CD14-positive monocyte (primary cell): ENCODE measurements around the gene SPRED2. TPM values are rescaled to one million over a fixed set of nuclear protein-coding genes. Genes with fewer than 3 reads are reported as not detected.
A peak's percentile ranks its signal among the peaks of the same experiment; 100 is the strongest.

ENCODE experiments used
- DNase-seq, 3 donors: peaks; one replicate each; pipeline ENCODE4 v3.0.0-alpha.2; 2011 to 2022
- H2AFZ ChIP-seq: 2 replicates; pipeline ENCODE4 v1.6.0; 2012; ENCODE audit warnings: mild to moderate bottlenecking, low read depth, low read length, inconsistent platforms; ENCODE audit not compliant: insufficient read depth, poor library complexity, severe bottlenecking
- H3K27ac ChIP-seq, 2 donors: 1 replicate in 1 of 2; 2 replicates in 1 of 2; pipeline ENCODE4 v1.5.1; 2012 to 2013; ENCODE audit warnings: low read length in 2 of 2, control low read depth in 1 of 2, inconsistent platforms in 1 of 2, low read depth in 1 of 2, mild to moderate bottlenecking in 1 of 2
- H3K27me3 ChIP-seq, 2 donors: one replicate each; pipeline versions ENCODE4 v1.6.0 to v1.6.1; 2011 to 2013; ENCODE audit warnings: low read length in 2 of 2; ENCODE audit not compliant: control insufficient read depth in 2 of 2, insufficient read depth in 2 of 2
- H3K36me3 ChIP-seq, 2 donors: replicated peaks in 1 of 2; 1 replicate in 1 of 2; 2 replicates in 1 of 2; pipeline versions ENCODE4 v1.5.1 to v1.6.1; 2012 to 2013; ENCODE audit warnings: low read length in 2 of 2, control low read depth in 1 of 2, inconsistent platforms in 1 of 2, mild to moderate bottlenecking in 1 of 2; ENCODE audit not compliant: insufficient read depth in 2 of 2, control insufficient read depth in 1 of 2
- H3K4me1 ChIP-seq, 2 donors: 1 replicate in 1 of 2; 2 replicates in 1 of 2; pipeline versions ENCODE4 v1.5.1 to v1.6.1; 2012 to 2013; ENCODE audit warnings: low read length in 2 of 2, control low read depth in 1 of 2, inconsistent platforms in 1 of 2, mild to moderate bottlenecking in 1 of 2, moderate library complexity in 1 of 2; ENCODE audit not compliant: insufficient read depth in 2 of 2, control insufficient read depth in 1 of 2
- H3K4me2 ChIP-seq: replicated peaks from 2 replicates; pipeline ENCODE3; 2012; ENCODE audit warnings: low read length, moderate library complexity, mild to moderate bottlenecking; ENCODE audit not compliant: poor library complexity, severe bottlenecking; ENCODE audit errors: extremely low read depth
- H3K4me3 ChIP-seq, 3 experiments: fragments of 200-600 bp in 1 of 3; sonication (generic) in 1 of 3; replicated peaks in 1 of 3; 1 replicate in 2 of 3; 2 replicates in 1 of 3; pipeline ENCODE4 v1.5.1; 2011 to 2013; ENCODE audit warnings: low read length in 3 of 3, mild to moderate bottlenecking in 3 of 3, control low read depth in 2 of 3, low read depth in 2 of 3, inconsistent platforms in 1 of 3, moderate library complexity in 1 of 3
- H3K79me2 ChIP-seq: 2 replicates; pipeline ENCODE4 v1.6.0; 2012; ENCODE audit warnings: mild to moderate bottlenecking, control low read depth, inconsistent platforms, low read length, moderate library complexity; ENCODE audit not compliant: insufficient read depth
- H3K9ac ChIP-seq: 2 replicates; pipeline ENCODE4 v1.6.0; 2017; ENCODE audit warnings: low read length, mild to moderate bottlenecking; ENCODE audit not compliant: insufficient read depth, poor library complexity, severe bottlenecking
- H3K9me3 ChIP-seq, 2 donors: replicated peaks in 1 of 2; 1 replicate in 1 of 2; 2 replicates in 1 of 2; pipeline versions ENCODE4 v1.5.1 to v1.6.1; 2012 to 2013; ENCODE audit warnings: low read length in 2 of 2, control low read depth in 1 of 2; ENCODE audit not compliant: control insufficient read depth in 1 of 2, insufficient read depth in 1 of 2
- H4K20me1 ChIP-seq: 2 replicates; pipeline ENCODE4 v1.6.0; 2012; ENCODE audit warnings: mild to moderate bottlenecking, low read length, control low read depth, moderate library complexity; ENCODE audit not compliant: insufficient read depth
- H3K27ac Mint-ChIP-seq, 7 donors: one replicate each; pipeline ENCODE4 v1.8.0; 2020; ENCODE audit warnings: mild to moderate bottlenecking in 7 of 7, mixed read lengths in 7 of 7, moderate library complexity in 6 of 7, inconsistent platforms in 2 of 7
- H3K27me3 Mint-ChIP-seq, 3 donors: one replicate each; pipeline ENCODE4 v1.8.0; 2021 to 2022; ENCODE audit warnings: low read depth in 3 of 3, mild to moderate bottlenecking in 3 of 3, mixed read lengths in 3 of 3, moderate library complexity in 3 of 3, inconsistent platforms in 1 of 3
- H3K36me3 Mint-ChIP-seq, 2 donors: one replicate each; pipeline ENCODE4 v1.8.0; 2020; ENCODE audit warnings: mixed read lengths in 2 of 2, inconsistent platforms in 1 of 2, mild to moderate bottlenecking in 1 of 2
- H3K4me1 Mint-ChIP-seq: one replicate; pipeline ENCODE4 v1.8.0; 2020; ENCODE audit warnings: mild to moderate bottlenecking, mixed read lengths
- H3K4me3 Mint-ChIP-seq, 2 donors: one replicate each; pipeline ENCODE4 v1.8.0; 2020; ENCODE audit warnings: mild to moderate bottlenecking in 2 of 2, mixed read lengths in 2 of 2, moderate library complexity in 1 of 2
- H3K9me3 Mint-ChIP-seq, 7 donors: one replicate each; pipeline ENCODE4 v1.8.0; 2020 to 2022; ENCODE audit warnings: mixed read lengths in 7 of 7, mild to moderate bottlenecking in 6 of 7, moderate library complexity in 6 of 7, inconsistent platforms in 2 of 7
- WGBS: methylation state at CpG from one replicate; pipeline ENCODE4 v1.1.5; 2013; ENCODE audit warnings: missing lambda C conversion rate; ENCODE audit not compliant: insufficient coverage; 5-methylcytosine and 5-hydroxymethylcytosine counted together
- intact Hi-C, 2 donors: fragments of 100-400 bp; cut with micrococcal nuclease; formaldehyde crosslinking; loops; one replicate each; pipeline versions ENCODE4 v1.15.0 to v1.15.1; 2023
- polyA plus RNA-seq, 3 donors: library from polyadenylated mRNA; depleted of rRNA in 1 of 3; unstranded in 2 of 3; stranded (reverse) in 1 of 3; fragments of 300-500 nt in 2 of 3; fragments of >200 nt in 1 of 3; fragmentation: Illumina TruSeq in 2 of 3; gene quantifications; 1 replicate in 2 of 3; 2 replicates in 1 of 3; pipeline ENCODE4 v1.2.3, GENCODE V29; 2012 to 2021
- TF ChIP-seq, protein P1 (sequence below): fragments of 200-600 bp; IDR thresholded peaks from one replicate; pipeline ENCODE4 v1.8.0; 2022; ENCODE audit warnings: antibody characterized with exemption, mild to moderate bottlenecking

Gene SPRED2
- polyA plus RNA-seq, 3 donors: 0.20 to 2.0 (median 0.33) TPM

DNA sequence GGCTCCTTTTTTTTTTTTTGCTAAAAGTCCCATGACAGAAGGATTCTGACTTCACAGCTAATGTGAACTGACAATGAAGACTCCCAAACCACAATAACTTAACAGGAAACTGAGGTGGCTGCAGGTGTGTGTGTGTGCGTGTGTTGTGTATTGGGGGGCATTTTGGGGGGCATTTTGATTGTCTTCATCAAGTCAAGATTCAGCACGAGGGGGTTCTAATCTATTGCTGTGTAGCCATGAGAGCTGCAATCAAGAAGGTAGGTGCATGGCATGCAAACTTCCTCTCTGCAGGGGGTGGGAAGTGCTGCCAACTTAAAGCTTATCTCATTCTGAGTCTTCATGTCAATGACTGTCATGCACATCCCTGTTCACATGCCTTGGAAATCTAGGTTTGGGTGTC lies 25.2 kb downstream of the SPRED2 start:
- Histone ChIP-seq H3K4me3 (no peak overlapping the region), H2AFZ (no peak overlapping the region), H3K9ac (no peak overlapping the region), H3K27me3 (no peaks in the 10 kb centered on the region), H3K79me2 (peaks cover 2% of the 10 kb centered on the region), H3K4me2 (no peak overlapping the region), H3K36me3 (no peaks in the 10 kb centered on the region), H3K9me3 (no peaks in the 10 kb centered on the region), H4K20me1 (no peaks in the 10 kb centered on the region), H3K27ac (no peak overlapping the region), H3K4me1 (peaks cover 13 to 16% of the 10 kb centered on the region in 2 donors)
- 41% methylated on average over 2 of the region's 2 CpGs for WGBS
- no peaks in the 10 kb centered on the region for H3K36me3 Mint-ChIP-seq
- H3K27me3 Mint-ChIP-seq: peaks cover 0 to 9% (median 3%) of the 10 kb centered on the region in 3 donors
- H3K9me3 Mint-ChIP-seq: peaks cover 0 to 1% (median 0%) of the 10 kb centered on the region in 7 donors
- TF ChIP-seq, protein P1, sequence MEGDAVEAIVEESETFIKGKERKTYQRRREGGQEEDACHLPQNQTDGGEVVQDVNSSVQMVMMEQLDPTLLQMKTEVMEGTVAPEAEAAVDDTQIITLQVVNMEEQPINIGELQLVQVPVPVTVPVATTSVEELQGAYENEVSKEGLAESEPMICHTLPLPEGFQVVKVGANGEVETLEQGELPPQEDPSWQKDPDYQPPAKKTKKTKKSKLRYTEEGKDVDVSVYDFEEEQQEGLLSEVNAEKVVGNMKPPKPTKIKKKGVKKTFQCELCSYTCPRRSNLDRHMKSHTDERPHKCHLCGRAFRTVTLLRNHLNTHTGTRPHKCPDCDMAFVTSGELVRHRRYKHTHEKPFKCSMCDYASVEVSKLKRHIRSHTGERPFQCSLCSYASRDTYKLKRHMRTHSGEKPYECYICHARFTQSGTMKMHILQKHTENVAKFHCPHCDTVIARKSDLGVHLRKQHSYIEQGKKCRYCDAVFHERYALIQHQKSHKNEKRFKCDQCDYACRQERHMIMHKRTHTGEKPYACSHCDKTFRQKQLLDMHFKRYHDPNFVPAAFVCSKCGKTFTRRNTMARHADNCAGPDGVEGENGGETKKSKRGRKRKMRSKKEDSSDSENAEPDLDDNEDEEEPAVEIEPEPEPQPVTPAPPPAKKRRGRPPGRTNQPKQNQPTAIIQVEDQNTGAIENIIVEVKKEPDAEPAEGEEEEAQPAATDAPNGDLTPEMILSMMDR: no peak
- no peak for DNase-seq
- peaks cover 24% of the 10 kb centered on the region for H3K4me1 Mint-ChIP-seq
- intact Hi-C loops: no loop called here
- H3K4me3 Mint-ChIP-seq: no peak overlapping the region
- H3K27ac Mint-ChIP-seq: peak overlapping the region in 1 of 7 donors; percentile 61

DNA sequence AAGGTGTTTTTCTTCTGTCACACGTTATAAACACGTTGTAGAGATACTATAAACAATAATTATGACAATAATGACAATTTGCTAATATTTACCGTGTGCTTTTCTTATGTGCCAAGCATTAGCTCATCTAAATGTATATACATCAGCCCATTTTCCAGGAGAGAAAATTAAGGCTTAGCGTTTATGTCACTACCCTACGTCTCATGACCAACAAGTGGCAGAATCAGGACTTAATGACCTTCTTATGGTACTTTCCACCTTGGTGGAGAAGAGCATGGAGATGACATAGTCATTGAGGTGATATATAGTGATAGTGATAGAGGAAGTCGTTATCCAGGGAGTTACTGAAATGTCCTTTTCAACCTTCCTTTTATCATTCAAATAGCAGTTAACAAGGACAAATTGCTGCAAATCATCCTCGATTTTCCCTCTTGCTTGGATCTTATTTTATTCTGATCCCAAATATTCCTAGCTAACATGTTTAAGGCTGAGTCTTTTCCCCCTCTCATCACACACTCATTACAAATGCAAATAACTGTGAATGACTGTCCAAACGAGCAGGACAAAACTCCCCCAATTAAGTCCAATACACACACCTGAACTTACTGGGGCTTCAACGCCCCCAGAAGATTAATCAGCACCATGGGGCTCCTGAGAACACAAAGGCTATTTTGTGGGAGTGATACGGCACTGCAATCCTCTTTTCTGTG lies 27.3 kb downstream of the SPRED2 start:
- WGBS: 97% methylated on average over 3 of the region's 10 CpGs
- Mint-ChIP-seq H3K27me3 (peaks cover 0 to 2% (median 1%) of the 10 kb centered on the region in 3 donors), H3K4me3 (no peak overlapping the region), H3K4me1 (peaks cover 32% of the 10 kb centered on the region), H3K9me3 (peaks cover 0 to 1% (median 0%) of the 10 kb centered on the region in 7 donors), H3K36me3 (no peaks in the 10 kb centered on the region), H3K27ac (no peak overlapping the region)
- Histone ChIP-seq H3K79me2 (peaks cover 5% of the 10 kb centered on the region), H4K20me1 (no peaks in the 10 kb centered on the region), H3K27ac (no peak overlapping the region), H3K4me3 (no peak overlapping the region), H3K9me3 (no peaks in the 10 kb centered on the region), H3K4me2 (no peak overlapping the region), H3K36me3 (no peaks in the 10 kb centered on the region), H3K9ac (no peak overlapping the region), H3K4me1 (peaks cover 19 to 22% of the 10 kb centered on the region in 2 donors), H2AFZ (no peak overlapping the region), H3K27me3 (no peaks in the 10 kb centered on the region)
- TF ChIP-seq, protein P1: no peak
- no peak for DNase-seq
- intact Hi-C loops: no loop called here
